Measurements from ENCODE around the gene TFDP1.

The TFDP1 gene

DNA sequence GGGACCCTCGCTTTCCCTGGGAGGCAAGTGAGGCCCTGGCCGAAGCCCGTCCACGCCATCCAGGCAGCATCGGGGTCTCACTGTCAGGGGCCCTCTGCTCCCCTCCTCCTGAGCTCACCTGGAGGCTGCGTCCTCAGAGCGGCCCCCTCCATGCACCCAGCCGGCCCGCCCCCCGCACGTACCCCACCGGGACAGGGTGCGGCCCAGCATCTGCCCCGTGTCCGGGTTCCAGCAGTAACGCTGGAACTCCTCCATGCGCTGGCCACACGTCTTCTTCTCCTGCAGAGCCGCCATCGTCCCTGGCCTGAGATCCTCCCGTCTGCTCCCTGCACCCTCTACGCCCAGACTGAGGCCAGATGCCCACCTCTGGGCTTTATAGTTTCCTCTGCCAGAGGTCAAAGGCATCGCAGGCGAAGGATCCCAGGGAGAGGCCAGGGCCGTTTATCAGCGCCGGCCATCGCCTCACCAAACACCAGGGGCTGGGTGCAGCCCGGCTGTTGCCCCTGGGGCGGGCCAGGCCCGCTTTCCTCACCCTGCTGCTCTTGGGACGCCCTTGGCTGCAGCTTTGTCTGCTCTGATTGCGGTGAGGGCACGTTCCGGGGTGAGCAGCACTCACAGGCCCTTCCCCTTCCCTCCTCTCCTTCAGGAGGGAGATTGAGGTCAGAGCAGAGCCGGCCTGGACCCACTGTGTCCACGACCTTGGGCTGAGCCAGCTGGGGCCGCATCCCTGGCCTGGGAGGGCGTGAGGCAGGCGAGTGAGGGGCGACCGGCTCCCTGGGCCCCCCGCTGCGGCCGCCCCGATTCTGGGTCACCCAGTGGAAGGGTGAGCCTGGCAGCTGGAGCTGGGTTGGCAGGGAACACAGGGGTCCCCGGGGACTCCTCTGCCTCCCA lies 73.5 kb downstream of the TFDP1 start, which contains the start of gene ATP4B:
Gene ATP4B, minus strand, starts transcription at position 348 of the 891 bp plus-strand sequence. Its CDS starts 54 bp downstream, at position 294.
- H3K36me3 ChIP-seq (ENCODE audit: control insufficient read depth, insufficient read depth, low read length) = no peaks in the 10 kb centered on the region
- no peaks in the 10 kb centered on the region for H3K27me3 ChIP-seq (replicated peaks; ENCODE audit: control insufficient read depth, insufficient read depth, low read length)
- no peak within 1 kb of the TSS for H3K4me3 ChIP-seq (replicated peaks; ENCODE audit: low read depth, low read length)
- DNase-seq (ENCODE audit: extremely low read depth, insufficient read length) = no peak
- TF ChIP-seq, protein P1, sequence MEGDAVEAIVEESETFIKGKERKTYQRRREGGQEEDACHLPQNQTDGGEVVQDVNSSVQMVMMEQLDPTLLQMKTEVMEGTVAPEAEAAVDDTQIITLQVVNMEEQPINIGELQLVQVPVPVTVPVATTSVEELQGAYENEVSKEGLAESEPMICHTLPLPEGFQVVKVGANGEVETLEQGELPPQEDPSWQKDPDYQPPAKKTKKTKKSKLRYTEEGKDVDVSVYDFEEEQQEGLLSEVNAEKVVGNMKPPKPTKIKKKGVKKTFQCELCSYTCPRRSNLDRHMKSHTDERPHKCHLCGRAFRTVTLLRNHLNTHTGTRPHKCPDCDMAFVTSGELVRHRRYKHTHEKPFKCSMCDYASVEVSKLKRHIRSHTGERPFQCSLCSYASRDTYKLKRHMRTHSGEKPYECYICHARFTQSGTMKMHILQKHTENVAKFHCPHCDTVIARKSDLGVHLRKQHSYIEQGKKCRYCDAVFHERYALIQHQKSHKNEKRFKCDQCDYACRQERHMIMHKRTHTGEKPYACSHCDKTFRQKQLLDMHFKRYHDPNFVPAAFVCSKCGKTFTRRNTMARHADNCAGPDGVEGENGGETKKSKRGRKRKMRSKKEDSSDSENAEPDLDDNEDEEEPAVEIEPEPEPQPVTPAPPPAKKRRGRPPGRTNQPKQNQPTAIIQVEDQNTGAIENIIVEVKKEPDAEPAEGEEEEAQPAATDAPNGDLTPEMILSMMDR (IDR thresholded peaks at IDR 0.05; ENCODE audit: insufficient read depth, low read length, poor library complexity, severe bottlenecking) = no peak

DNA sequence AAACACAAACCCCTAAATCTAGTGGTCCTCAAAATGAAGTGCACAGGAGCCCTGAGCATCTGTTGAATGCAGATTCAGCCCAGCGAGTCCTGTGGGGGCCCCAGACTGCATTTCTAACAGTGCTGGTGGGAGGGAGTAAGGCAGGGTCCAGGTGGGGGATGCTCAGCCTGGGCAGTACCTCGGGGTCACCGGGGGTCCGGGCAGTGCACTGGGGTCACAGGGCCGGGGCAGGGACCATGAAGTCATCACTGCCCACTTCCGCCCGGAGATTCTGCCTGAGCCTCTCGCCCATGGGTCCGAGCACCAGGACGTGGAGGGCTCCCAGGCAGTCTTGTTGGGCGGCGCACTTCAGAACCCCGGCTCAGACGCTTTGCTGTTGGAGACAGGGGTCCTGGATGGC lies 74.3 kb downstream of the TFDP1 start:
- DNase-seq (ENCODE audit: extremely low read depth, insufficient read length) = no peak
- no peaks in the 10 kb centered on the region for H3K27me3 ChIP-seq (replicated peaks; ENCODE audit: control insufficient read depth, insufficient read depth, low read length)
- TF ChIP-seq, protein P1 (IDR thresholded peaks at IDR 0.05; ENCODE audit: insufficient read depth, low read length, poor library complexity, severe bottlenecking) = no peak
- H3K4me3 ChIP-seq (replicated peaks; ENCODE audit: low read depth, low read length) = no peak overlapping the region
- no peaks in the 10 kb centered on the region for H3K36me3 ChIP-seq (ENCODE audit: control insufficient read depth, insufficient read depth, low read length)

DNA sequence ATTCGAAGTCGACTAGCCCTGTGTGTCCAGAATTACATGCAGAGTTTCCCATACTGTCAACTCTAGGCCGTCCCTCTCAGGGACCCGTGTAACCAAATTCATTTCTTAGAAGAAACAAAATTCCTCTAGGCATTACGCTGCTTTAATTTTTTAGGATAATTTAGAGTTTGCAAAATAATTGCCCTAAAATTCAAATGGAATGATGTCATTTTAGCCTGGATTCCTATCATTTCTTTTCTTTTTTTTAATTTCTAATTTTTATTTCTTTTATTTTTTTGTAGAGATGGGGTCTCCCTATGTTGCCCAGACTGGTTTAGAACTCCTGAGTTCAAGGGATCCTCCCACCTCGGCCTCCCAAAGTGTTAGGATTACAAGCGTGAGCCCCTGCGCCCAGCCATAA lies 74.8 kb downstream of the TFDP1 start:
- Histone ChIP-seq H3K36me3 (ENCODE audit: control insufficient read depth, insufficient read depth, low read length) (no peaks in the 10 kb centered on the region), H3K27me3 (replicated peaks; ENCODE audit: control insufficient read depth, insufficient read depth, low read length) (no peaks in the 10 kb centered on the region), H3K4me3 (replicated peaks; ENCODE audit: low read depth, low read length) (no peak overlapping the region)
- no peak for DNase-seq (ENCODE audit: extremely low read depth, insufficient read length)
- TF ChIP-seq, protein P1 (IDR thresholded peaks at IDR 0.05; ENCODE audit: insufficient read depth, low read length, poor library complexity, severe bottlenecking) = no peak

DNA sequence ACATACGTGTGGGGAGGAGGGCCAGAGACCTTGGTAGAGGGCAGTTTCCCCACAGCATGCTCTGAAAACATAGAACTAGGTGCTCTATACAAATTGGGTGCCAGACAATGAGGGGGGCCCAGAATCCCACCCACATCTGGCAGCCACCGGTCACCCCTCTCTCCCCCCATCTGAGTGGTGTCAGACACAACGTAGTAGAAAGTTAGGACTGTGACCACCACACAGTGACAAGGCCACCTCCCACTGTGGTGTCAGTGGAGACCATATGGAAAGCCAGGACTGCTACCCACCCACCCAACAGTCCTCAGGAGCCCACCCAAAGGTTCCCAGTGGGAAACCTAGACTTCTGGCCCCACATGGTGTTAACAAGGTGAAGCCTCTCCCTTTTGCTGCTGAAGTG lies 75.5 kb downstream of the TFDP1 start:
- TF ChIP-seq, protein P1 (IDR thresholded peaks at IDR 0.05; ENCODE audit: insufficient read depth, low read length, poor library complexity, severe bottlenecking) = no peak
- H3K27me3 ChIP-seq (replicated peaks; ENCODE audit: control insufficient read depth, insufficient read depth, low read length) = no peaks in the 10 kb centered on the region
- no peak overlapping the region for H3K4me3 ChIP-seq (replicated peaks; ENCODE audit: low read depth, low read length)
- no peak for DNase-seq (ENCODE audit: extremely low read depth, insufficient read length)
- no peaks in the 10 kb centered on the region for H3K36me3 ChIP-seq (ENCODE audit: control insufficient read depth, insufficient read depth, low read length)

DNA sequence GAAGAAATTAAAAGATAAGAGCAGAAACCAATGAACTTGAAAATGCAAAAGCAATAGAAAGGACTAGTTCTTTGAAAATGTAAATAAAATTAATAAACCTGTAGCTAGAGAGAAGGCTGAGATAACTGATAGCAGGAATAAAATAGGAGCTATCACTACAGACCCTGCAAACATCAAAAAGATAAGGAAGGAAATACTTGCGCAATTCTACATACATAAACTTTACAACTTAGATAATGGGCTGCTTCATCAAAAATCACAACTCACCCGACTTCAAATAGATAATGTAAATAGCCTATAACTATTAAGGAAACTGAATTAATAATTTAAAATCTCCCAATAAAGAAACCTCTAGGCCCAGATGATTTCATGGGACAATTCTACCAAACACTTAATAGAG lies 77.0 kb downstream of the TFDP1 start:
- DNase-seq (ENCODE audit: extremely low read depth, insufficient read length) = no peak
- TF ChIP-seq, protein P1 (IDR thresholded peaks at IDR 0.05; ENCODE audit: insufficient read depth, low read length, poor library complexity, severe bottlenecking) = no peak
- no peak overlapping the region for H3K4me3 ChIP-seq (replicated peaks; ENCODE audit: low read depth, low read length)
- H3K27me3 ChIP-seq (replicated peaks; ENCODE audit: control insufficient read depth, insufficient read depth, low read length) = no peaks in the 10 kb centered on the region
- H3K36me3 ChIP-seq (ENCODE audit: control insufficient read depth, insufficient read depth, low read length) = no peaks in the 10 kb centered on the region

Measured in GM06990 (cell line).